ENCODE results near the gene RPS6KB2. TPM values are rescaled to one million over a fixed set of nuclear protein-coding genes. Genes with fewer than 3 reads are reported as not detected.

RPS6KB2 gene
- total and polyA plus RNA-seq, 9 of the 15 experiments (the other 6 are each of a cell fraction or from before 2014, with no cell fraction given) = 0.42 to 122 (median 82.6) TPM

DNA sequence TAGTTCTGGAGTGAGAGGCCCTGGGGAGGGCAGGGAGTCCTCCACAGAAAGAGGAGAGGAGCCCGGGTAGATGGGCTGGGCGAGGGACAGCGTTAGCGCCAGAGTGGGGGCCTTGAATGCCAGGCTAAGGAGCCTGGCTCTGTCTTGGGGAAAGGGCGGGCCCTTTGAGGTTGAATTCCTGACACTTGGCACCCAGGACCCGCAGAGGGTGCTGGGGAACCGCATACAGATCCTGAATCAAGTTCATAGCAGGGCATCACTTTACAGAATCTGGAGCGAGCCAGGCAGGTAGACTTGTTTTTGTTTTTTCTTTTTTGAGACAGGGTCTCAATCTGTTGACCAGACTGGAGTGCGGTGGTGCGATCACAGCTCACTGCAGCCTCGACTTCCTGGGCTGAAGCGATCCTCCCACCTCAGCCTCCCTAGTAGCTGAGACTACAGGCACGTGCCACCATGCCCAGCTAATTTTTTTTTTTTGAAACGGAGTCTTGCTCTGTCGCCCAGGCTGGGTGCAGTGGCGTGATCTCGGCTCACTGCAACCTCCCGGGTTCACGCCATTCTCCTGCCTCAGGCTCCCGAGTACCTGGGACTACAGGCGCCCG lies 6.8 kb upstream of the RPS6KB2 start:
- H3K9me3 ChIP-seq (replicated peaks; ENCODE audit: control insufficient read depth, insufficient read depth, low read depth, low read length) = no peaks in the 10 kb centered on the region
- peaks cover 8% of the 10 kb centered on the region; the same call in 1 of the 3 replicates for H3K79me2 ChIP-seq (ENCODE audit: control insufficient read depth, insufficient read depth, low read length)
- TF ChIP-seq, protein P1, sequence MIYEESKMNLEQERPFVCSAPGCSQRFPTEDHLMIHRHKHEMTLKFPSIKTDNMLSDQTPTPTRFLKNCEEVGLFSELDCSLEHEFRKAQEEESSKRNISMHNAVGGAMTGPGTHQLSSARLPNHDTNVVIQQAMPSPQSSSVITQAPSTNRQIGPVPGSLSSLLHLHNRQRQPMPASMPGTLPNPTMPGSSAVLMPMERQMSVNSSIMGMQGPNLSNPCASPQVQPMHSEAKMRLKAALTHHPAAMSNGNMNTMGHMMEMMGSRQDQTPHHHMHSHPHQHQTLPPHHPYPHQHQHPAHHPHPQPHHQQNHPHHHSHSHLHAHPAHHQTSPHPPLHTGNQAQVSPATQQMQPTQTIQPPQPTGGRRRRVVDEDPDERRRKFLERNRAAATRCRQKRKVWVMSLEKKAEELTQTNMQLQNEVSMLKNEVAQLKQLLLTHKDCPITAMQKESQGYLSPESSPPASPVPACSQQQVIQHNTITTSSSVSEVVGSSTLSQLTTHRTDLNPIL (CRISPR knock-in tag; IDR thresholded peaks at IDR 0.05) = no peak
- TF ChIP-seq KLF10 (CRISPR knock-in tag; IDR thresholded peaks at IDR 0.05) = no peak
- no peak for TF ChIP-seq NONO (IDR thresholded peaks at IDR 0.05; ENCODE audit: low read depth in 2 of 2, low read length in 1 of 2)
- no peak for TF ChIP-seq NFRKB (IDR thresholded peaks at IDR 0.05; ENCODE audit: low read depth)
- TF ChIP-seq NFE2 (IDR thresholded peaks at IDR 0.05; ENCODE audit: low read depth) = no peak
- peak; percentile 31; the same call in 1 of the 2 replicates for TF ChIP-seq SP1 (CRISPR knock-in tag; IDR thresholded peaks at IDR 0.05)
- TF ChIP-seq RBM39 (optimal IDR thresholded peaks at IDR 0.05; ENCODE audit: low read depth, low read length) = no peak
- no peak for TF ChIP-seq ZNF12 (CRISPR knock-in tag; IDR thresholded peaks at IDR 0.05)
- 0 out of 2 replicates have a peak, but pooled peaks have one; percentile 30 for TF ChIP-seq GABPB1 (CRISPR knock-in tag; IDR thresholded peaks at IDR 0.05)
- TF ChIP-seq CREB1 (IDR thresholded peaks at IDR 0.05) = no peak
- 0 out of 2 replicates have a peak, but pooled peaks have one; percentile 3 for TF ChIP-seq CREB1 (CRISPR knock-in tag; IDR thresholded peaks at IDR 0.05)
- TF ChIP-seq, protein P2, sequence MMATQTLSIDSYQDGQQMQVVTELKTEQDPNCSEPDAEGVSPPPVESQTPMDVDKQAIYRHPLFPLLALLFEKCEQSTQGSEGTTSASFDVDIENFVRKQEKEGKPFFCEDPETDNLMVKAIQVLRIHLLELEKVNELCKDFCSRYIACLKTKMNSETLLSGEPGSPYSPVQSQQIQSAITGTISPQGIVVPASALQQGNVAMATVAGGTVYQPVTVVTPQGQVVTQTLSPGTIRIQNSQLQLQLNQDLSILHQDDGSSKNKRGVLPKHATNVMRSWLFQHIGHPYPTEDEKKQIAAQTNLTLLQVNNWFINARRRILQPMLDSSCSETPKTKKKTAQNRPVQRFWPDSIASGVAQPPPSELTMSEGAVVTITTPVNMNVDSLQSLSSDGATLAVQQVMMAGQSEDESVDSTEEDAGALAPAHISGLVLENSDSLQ (IDR thresholded peaks at IDR 0.05) = no peak
- no peak for TF ChIP-seq U2AF2 (optimal IDR thresholded peaks at IDR 0.05; ENCODE audit: low read depth, low read length)
- TF ChIP-seq ZFX (CRISPR knock-in tag; IDR thresholded peaks at IDR 0.05) = no peak
- TF ChIP-seq BRD9 (IDR thresholded peaks at IDR 0.05; ENCODE audit: low read depth, partially characterized antibody) = no peak
- no peak for TF ChIP-seq ZNF431 (CRISPR knock-in tag; IDR thresholded peaks at IDR 0.05)
- TF ChIP-seq HDAC6 (IDR thresholded peaks at IDR 0.05; ENCODE audit: low read depth, low read length) = no peak
- TF ChIP-seq MAFF (IDR thresholded peaks at IDR 0.05; ENCODE audit: low read length) = no peak
- peak; percentile 0; the same call in 1 of the 2 replicates for TF ChIP-seq ZNF121 (CRISPR knock-in tag; conservative IDR thresholded peaks at IDR 0.05)
- TF ChIP-seq ZFP30 (CRISPR knock-in tag; IDR thresholded peaks at IDR 0.05; ENCODE audit: borderline replicate concordance) = no peak
- no peak for TF ChIP-seq FOXK2 (conservative IDR thresholded peaks at IDR 0.05 in 1 of 2, IDR thresholded peaks at IDR 0.05 in 1 of 2; ENCODE audit: low read depth in 2 of 2)
- TF ChIP-seq SPI1 (IDR thresholded peaks at IDR 0.05; ENCODE audit: borderline replicate concordance, low read depth, low read length) = no peak
- TF ChIP-seq SREBF2 (CRISPR knock-in tag; IDR thresholded peaks at IDR 0.05) = no peak
- TF ChIP-seq ZC3H11A (IDR thresholded peaks at IDR 0.05; ENCODE audit: low read depth, low read length) = no peak
- ChIA-PET POLR2A (interaction anchor here (0.7 to 2.1 kb wide), 3 partner anchors 9 to 184 kb away, joined by 4 to 10 read pairs (median 4); partner anchors contain the start of gene PPP1CA), CTCF (ENCODE audit: low intra/inter-chr PET ratio) (no interaction called here)
- FAIRE-seq = no peak
- peak overlapping the region; percentile 62 for H3K4me3 ChIP-seq
- H2AFZ ChIP-seq (ENCODE audit: low read depth, low read length) = peak overlapping the region; percentile 80
- 63% methylated on average over 16 of the region's 22 CpGs for WGBS (ENCODE audit: insufficient coverage, low coverage, missing lambda C conversion rate)
- ATAC-seq = no peak
- H3K36me3 ChIP-seq (ENCODE audit: control insufficient read depth, insufficient read depth, low read length) = no peaks in the 10 kb centered on the region
- peak overlapping the region; percentile 37 for H3K4me2 ChIP-seq (ENCODE audit: insufficient read depth, low read length)
- H3K9me1 ChIP-seq (ENCODE audit: control insufficient read depth, insufficient read depth, low read length) = no peaks in the 10 kb centered on the region
- H3K27me3 ChIP-seq (ENCODE audit: control insufficient read depth in 2 of 2, insufficient read depth in 2 of 2, low read length in 2 of 2) = no peaks in the 10 kb centered on the region
- no TSS peak for BruUV-seq (replicated peaks)
- intact Hi-C loops (cut with micrococcal nuclease) = loop anchor here (5.0 kb wide), 1 partner anchor 46 kb away; the partner anchor contains the start of gene TMEM134
- no peak overlapping the region for H3K27ac ChIP-seq (ENCODE audit: extremely low read depth, low read depth, low read length)
- peaks cover 6 to 62% of the 10 kb centered on the region in 2 experiments for H3K4me1 ChIP-seq (replicated peaks in 1 of 2; ENCODE audit: control insufficient read depth in 2 of 2, insufficient read depth in 2 of 2, low read length in 2 of 2)
- DNase-seq (ENCODE audit: extremely low read depth in 1 of 4, low spot score in 3 of 4) = no peak
- no peaks in the 10 kb centered on the region for H4K20me1 ChIP-seq (replicated peaks; ENCODE audit: control insufficient read depth, insufficient read depth, low read length)
- H3K9ac ChIP-seq (ENCODE audit: insufficient read depth in 1 of 2, low read depth in 2 of 2, low read length in 2 of 2) = peak overlapping the region in 1 of 2 experiments; percentile 90; a peak in 2 of 4 replicates
- in situ Hi-C loops (cut with MboI) = no loop called here

All from K562 (cell line).